ENCODE measurements around the gene RALGAPA2.

DNA sequence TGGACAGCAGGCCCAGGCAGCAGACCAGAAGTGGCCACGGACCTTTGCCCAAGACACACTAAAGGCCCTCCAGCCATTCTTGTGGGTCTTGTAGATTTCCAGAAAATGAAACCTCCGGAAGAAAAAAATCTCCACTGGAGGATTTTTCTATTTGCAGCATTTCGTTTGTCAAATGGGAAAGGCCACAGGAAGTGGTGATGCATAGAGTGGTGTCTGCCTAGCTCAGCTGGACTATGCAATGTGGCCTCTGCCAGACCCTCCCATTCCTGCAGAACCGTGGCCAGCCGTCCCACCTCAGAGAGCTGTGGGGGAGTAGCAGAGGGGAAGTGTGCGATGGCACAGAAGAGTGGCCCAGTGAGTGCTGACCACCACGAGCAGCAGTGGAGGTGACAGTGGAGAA is 368.5 kb downstream of the RALGAPA2 start:
- TF ChIP-seq, protein P1, sequence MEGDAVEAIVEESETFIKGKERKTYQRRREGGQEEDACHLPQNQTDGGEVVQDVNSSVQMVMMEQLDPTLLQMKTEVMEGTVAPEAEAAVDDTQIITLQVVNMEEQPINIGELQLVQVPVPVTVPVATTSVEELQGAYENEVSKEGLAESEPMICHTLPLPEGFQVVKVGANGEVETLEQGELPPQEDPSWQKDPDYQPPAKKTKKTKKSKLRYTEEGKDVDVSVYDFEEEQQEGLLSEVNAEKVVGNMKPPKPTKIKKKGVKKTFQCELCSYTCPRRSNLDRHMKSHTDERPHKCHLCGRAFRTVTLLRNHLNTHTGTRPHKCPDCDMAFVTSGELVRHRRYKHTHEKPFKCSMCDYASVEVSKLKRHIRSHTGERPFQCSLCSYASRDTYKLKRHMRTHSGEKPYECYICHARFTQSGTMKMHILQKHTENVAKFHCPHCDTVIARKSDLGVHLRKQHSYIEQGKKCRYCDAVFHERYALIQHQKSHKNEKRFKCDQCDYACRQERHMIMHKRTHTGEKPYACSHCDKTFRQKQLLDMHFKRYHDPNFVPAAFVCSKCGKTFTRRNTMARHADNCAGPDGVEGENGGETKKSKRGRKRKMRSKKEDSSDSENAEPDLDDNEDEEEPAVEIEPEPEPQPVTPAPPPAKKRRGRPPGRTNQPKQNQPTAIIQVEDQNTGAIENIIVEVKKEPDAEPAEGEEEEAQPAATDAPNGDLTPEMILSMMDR (IDR thresholded peaks at IDR 0.05; ENCODE audit: insufficient read depth, low read length, poor library complexity, severe bottlenecking): no peak
- TF ChIP-seq EZH2phosphoT487 (conservative IDR thresholded peaks at IDR 0.05; ENCODE audit: low read length): no peak
